ENCODE results near the gene KY.

KY gene

DNA sequence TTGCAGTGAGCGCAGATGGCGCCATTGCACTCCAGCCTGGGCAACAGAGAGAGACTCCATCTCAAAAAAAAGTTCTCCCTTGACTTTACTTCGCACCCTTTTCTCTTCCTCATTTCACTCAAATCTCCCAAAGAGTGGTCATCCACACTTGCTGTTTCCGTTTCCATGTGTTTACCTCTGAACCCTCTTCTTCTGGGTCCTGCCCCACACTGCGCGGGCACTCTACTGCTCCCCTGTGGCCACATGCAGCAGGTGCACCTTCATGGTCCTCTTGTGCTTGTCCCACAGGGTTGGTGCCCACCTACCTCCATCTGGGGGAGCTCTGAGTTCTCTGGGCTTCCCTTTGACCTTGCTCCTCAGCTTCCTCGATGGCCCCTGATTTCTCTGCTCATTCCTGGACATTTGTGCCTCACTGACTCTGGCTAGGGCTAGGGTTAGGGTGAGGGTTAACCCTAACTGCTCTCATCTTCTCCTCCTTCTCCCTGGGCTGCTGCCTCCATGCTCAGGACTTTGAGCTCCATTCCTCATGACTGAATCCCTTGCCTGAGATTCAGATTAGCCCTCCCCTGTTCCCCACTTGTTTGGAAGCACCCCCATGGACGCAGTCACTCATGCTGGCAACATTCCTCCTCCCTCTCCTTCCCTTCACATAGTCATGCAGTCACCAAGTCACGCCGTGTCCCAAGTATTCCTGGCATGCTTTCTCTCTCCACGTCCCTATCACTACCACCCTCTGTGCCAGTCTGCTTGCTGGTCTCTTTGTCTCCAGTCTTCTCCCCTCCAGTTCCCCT lies 26.6 kb upstream of the KY start:
- ChIA-PET CTCF (interaction anchor here (0.8 kb wide), 1 partner anchor 11 kb away, joined by 4 read pairs; no protein-coding TSS in a partner anchor), POLR2A (no interaction called here)
- TF ChIP-seq, protein P1, sequence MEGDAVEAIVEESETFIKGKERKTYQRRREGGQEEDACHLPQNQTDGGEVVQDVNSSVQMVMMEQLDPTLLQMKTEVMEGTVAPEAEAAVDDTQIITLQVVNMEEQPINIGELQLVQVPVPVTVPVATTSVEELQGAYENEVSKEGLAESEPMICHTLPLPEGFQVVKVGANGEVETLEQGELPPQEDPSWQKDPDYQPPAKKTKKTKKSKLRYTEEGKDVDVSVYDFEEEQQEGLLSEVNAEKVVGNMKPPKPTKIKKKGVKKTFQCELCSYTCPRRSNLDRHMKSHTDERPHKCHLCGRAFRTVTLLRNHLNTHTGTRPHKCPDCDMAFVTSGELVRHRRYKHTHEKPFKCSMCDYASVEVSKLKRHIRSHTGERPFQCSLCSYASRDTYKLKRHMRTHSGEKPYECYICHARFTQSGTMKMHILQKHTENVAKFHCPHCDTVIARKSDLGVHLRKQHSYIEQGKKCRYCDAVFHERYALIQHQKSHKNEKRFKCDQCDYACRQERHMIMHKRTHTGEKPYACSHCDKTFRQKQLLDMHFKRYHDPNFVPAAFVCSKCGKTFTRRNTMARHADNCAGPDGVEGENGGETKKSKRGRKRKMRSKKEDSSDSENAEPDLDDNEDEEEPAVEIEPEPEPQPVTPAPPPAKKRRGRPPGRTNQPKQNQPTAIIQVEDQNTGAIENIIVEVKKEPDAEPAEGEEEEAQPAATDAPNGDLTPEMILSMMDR (IDR thresholded peaks at IDR 0.05; ENCODE audit: control extremely low read depth, extremely low read depth, low read depth, missing control alignments): peak; percentile 43
- peak; percentile 45 for DNase-seq (ENCODE audit: extremely low spot score)

DNA sequence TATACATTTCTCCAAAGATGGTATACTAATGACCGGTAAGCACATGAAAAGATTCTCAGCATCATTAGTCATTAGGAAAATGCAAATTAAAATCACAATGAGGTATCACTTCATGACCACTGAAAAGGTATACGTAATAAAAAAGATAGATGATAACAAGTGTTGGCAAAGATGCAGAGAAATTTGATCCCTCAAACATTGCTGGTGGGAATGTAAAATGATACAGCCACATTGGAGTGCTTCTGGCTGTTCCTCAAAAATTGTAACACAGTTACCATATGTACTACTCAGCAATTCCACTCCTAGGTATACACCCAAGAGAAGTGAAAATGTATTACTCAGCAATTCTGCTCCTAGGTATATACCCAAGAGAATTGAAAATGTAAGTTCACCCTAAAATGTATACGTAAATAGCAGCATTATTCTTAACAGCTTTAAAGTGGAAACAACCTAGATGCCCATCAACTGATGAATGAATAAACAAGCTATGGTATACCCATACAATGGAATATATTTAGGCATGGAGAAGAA lies 25.0 kb upstream of the KY start:
- ChIA-PET CTCF (no interaction called here), POLR2A (no interaction called here)
- DNase-seq (ENCODE audit: extremely low spot score): no peak
- TF ChIP-seq, protein P1 (IDR thresholded peaks at IDR 0.05; ENCODE audit: control extremely low read depth, extremely low read depth, low read depth, missing control alignments): no peak

DNA sequence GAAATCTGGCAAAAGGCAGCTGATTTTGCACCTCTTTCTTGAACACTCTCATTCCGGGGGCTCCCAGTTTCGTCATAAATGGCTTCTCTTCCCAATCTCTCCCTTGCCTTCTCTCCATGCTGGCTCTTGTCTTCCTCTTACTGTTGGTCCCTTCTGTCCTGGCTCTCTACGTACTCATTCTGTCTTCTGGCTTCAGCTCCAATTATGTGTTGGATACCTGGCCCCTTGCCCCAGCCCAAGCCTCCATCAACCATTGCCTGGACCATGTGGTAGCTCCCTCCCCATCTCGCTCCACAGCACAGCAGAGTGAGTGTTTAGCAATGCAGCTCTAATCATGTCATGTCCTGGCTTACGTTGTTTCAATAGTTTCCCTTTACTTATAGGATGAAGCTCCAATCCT lies 21.7 kb upstream of the KY start:
- no peak for DNase-seq (ENCODE audit: extremely low spot score)
- TF ChIP-seq, protein P1 (IDR thresholded peaks at IDR 0.05; ENCODE audit: control extremely low read depth, extremely low read depth, low read depth, missing control alignments): no peak
- ChIA-PET POLR2A (no interaction called here), CTCF (interaction anchor here (0.6 to 1.6 kb wide), 3 partner anchors 13 to 72 kb away, joined by 3 to 4 read pairs (median 3); no protein-coding TSS in a partner anchor)

DNA sequence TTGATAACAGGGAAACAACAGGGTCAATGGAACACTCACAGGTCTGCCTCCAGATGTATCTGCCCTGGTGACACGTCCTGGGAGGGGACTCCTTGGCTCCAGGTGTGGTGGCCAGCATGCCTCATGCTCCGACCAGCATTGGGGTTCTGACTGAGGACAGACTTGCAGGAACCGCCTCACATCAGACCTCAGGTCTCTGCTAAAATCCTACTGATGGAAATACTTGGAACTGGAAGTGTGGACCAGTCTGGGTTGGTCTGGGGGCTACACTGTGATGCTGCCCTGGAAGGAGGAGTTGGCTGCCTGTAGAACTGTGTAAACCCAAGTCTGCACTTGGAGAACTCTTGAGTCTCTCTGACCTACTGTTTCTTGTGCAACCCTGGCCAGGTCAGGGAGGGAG lies 17.1 kb upstream of the KY start:
- POLR2A ChIA-PET: no interaction called here
- no peak for DNase-seq (ENCODE audit: extremely low spot score)
- TF ChIP-seq, protein P1 (IDR thresholded peaks at IDR 0.05; ENCODE audit: control extremely low read depth, extremely low read depth, low read depth, missing control alignments): no peak
- CTCF ChIA-PET: no interaction called here

DNA sequence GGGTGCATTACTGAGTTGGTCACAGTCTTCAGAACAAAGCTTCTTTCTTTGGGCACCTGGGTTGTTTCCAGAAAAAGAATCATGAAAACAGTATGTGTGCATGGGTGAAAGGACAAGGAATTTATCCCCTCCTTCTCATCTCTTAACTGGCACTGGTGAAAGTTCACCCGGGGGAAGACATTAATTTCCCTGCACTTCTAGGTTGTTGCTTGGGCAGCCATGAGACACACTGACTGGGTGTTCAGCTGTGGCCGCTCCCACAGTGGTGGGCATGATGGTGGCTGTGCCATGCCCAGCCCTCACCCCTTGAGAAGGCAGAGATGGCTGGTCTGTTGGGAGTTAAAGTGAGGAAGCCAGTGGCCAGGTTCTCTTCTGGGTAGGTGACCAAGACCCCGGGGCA lies 16.6 kb upstream of the KY start:
- ChIA-PET CTCF (no interaction called here), POLR2A (no interaction called here)

DNA sequence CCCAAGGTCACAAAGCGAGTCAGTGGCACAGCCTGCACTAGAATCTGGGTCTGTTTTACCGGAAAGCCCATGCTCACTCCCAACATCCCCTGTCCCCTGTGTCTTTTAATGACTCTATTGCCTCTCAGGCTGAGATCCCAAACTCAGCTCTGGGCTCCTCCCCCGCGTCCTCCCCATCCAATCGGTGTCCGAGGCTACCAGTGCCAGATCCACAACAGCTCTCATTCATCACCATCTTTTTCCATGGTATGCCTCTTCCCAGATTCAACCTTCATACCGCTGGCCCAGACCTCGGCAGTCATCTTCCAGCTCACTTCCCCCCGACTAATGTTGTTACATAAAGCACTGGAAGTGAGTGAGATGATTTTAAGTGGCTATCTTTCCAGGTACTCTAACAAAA lies 16.1 kb upstream of the KY start:
- POLR2A ChIA-PET: no interaction called here
- TF ChIP-seq, protein P1 (IDR thresholded peaks at IDR 0.05; ENCODE audit: control extremely low read depth, extremely low read depth, low read depth, missing control alignments): no peak
- no peak for DNase-seq (ENCODE audit: extremely low spot score)
- CTCF ChIA-PET: no interaction called here

More for the DNA sequence above, 16.6 kb upstream of the KY start:
- DNase-seq (ENCODE audit: extremely low spot score): no peak
- TF ChIP-seq, protein P1 (IDR thresholded peaks at IDR 0.05; ENCODE audit: control extremely low read depth, extremely low read depth, low read depth, missing control alignments): no peak
